Mesendoderm (in vitro differentiated cells): ENCODE results near the gene VOPP1.

ENCODE experiments used
- DNase-seq: peaks from one replicate; pipeline ENCODE4 v3.0.0; 2013
- H2AK5ac ChIP-seq: 2 replicates; pipeline ENCODE4 v1.6.1; 2013; ENCODE audit warnings: low read length, inconsistent platforms
- H2BK120ac ChIP-seq: 2 replicates; pipeline ENCODE4 v1.6.1; 2013; ENCODE audit warnings: low read depth, mild to moderate bottlenecking, low read length, moderate library complexity, mixed read lengths
- H2BK15ac ChIP-seq: replicated peaks from 2 replicates; pipeline ENCODE4 v1.6.1; 2013; ENCODE audit warnings: low read depth, mild to moderate bottlenecking, moderate library complexity
- H2BK5ac ChIP-seq: 2 replicates; pipeline ENCODE4 v1.6.1; 2013; ENCODE audit warnings: low read length, inconsistent platforms
- H3K18ac ChIP-seq: 2 replicates; pipeline ENCODE4 v1.6.1; 2013; ENCODE audit warnings: mild to moderate bottlenecking, low read length, mixed read lengths
- H3K23ac ChIP-seq: one replicate; pipeline ENCODE4 v1.6.1; 2013; ENCODE audit warnings: low read length
- H3K27ac ChIP-seq: 2 replicates; pipeline ENCODE4 v1.5.1; 2013; ENCODE audit warnings: low read depth, mild to moderate bottlenecking, inconsistent platforms, low read length, moderate library complexity
- H3K27me3 ChIP-seq: 2 replicates; pipeline ENCODE4 v1.6.1; 2013; ENCODE audit warnings: low read length, control low read depth, mild to moderate bottlenecking, inconsistent platforms; ENCODE audit not compliant: insufficient read depth, poor library complexity
- H3K36me3 ChIP-seq: 2 replicates; pipeline ENCODE4 v1.6.1; 2013; ENCODE audit warnings: low read length, inconsistent platforms; ENCODE audit not compliant: control insufficient read depth, insufficient read depth
- H3K4ac ChIP-seq: one replicate; pipeline ENCODE4 v1.6.1; 2013; ENCODE audit warnings: low read depth, mild to moderate bottlenecking, low read length, moderate library complexity
- H3K4me1 ChIP-seq: 2 replicates; pipeline ENCODE4 v1.6.1; 2013; ENCODE audit warnings: low read depth, low read length, inconsistent platforms; ENCODE audit not compliant: control insufficient read depth
- H3K4me2 ChIP-seq: 2 replicates; pipeline ENCODE4 v1.6.1; 2013; ENCODE audit warnings: low read length
- H3K4me3 ChIP-seq: 2 replicates; pipeline ENCODE4 v1.5.1; 2013; ENCODE audit warnings: mild to moderate bottlenecking, low read length
- H3K56ac ChIP-seq: one replicate; pipeline ENCODE4 v1.6.1; 2013; ENCODE audit warnings: low read length
- H3K79me1 ChIP-seq: 2 replicates; pipeline ENCODE4 v1.6.1; 2013; ENCODE audit warnings: low read length, inconsistent platforms
- H3K79me2 ChIP-seq: 2 replicates; pipeline ENCODE4 v1.6.1; 2013; ENCODE audit warnings: mild to moderate bottlenecking, low read length; ENCODE audit not compliant: control insufficient read depth, insufficient read depth
- H3K9ac ChIP-seq: 2 replicates; pipeline ENCODE4 v1.6.1; 2013; ENCODE audit warnings: low read length, inconsistent platforms
- H4K5ac ChIP-seq: one replicate; pipeline ENCODE4 v1.6.1; 2013; ENCODE audit warnings: low read length
- H4K8ac ChIP-seq: one replicate; pipeline ENCODE4 v1.6.1; 2013; ENCODE audit warnings: low read depth, mild to moderate bottlenecking, control low read depth, low read length, moderate library complexity
- WGBS: extraction: QIAGEN DNeasy Blood & Tissue Kit; methylation state at CpG from one replicate; pipeline ENCODE4 v1.1.7; 2013; ENCODE audit warnings: low lambda C conversion rate, missing lambda C conversion rate; ENCODE audit not compliant: insufficient coverage; ENCODE audit errors: extremely low coverage; 5-methylcytosine and 5-hydroxymethylcytosine counted together

VOPP1 gene

DNA sequence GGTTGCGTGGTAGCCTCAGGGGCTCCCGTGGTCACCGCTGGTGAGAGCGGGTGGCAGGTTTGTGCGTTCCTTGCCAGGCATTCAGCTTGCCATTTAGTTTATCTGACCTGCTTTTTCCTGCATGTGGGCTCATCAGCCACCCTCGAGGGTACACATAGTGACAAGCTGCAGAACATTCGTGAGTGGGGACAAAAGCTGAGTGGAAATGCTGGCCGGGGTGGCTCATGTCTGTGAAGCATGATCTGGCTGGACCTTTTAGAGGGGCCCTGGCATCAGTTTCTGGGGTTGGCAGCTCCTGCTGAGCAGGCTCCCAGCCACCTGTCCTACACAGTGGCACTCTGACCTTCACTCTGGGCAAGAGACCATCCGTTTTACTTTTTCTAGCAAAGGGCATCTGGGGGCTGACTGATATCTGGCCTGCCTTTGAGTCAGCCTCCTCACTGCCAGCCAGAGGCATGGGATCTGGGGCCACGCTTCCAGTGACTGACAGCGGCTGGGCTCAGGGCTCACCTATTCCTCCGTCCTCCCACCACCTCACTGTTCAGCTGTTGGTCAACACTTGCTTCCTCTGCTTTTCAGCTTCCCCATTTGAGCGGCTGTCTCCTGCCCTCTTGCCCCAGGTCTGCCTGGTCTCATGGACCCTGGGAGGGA lies 132.1 kb downstream of the VOPP1 start:
- DNase-seq = no peak
- H3K36me3 ChIP-seq = no peaks in the 10 kb centered on the region
- H2BK5ac ChIP-seq = no peak overlapping the region
- H3K4ac ChIP-seq = no peak overlapping the region
- no peak overlapping the region for H3K27ac ChIP-seq
- H2BK120ac ChIP-seq = no peak overlapping the region
- no peak overlapping the region for H3K23ac ChIP-seq
- H4K8ac ChIP-seq = no peak overlapping the region
- no peaks in the 10 kb centered on the region for H3K79me1 ChIP-seq
- H3K4me1 ChIP-seq = no peaks in the 10 kb centered on the region
- H3K79me2 ChIP-seq = no peaks in the 10 kb centered on the region
- no peak overlapping the region for H3K56ac ChIP-seq
- H3K27me3 ChIP-seq = no peaks in the 10 kb centered on the region
- H2BK15ac ChIP-seq = no peak overlapping the region
- no peak overlapping the region for H2AK5ac ChIP-seq
- H4K5ac ChIP-seq = no peak overlapping the region
- WGBS = no CpG with 5 or more reads among the region's 13 CpGs
- no peak overlapping the region for H3K18ac ChIP-seq
- H3K9ac ChIP-seq = no peak overlapping the region
- H3K4me2 ChIP-seq = no peak overlapping the region
- H3K4me3 ChIP-seq = no peak overlapping the region

DNA sequence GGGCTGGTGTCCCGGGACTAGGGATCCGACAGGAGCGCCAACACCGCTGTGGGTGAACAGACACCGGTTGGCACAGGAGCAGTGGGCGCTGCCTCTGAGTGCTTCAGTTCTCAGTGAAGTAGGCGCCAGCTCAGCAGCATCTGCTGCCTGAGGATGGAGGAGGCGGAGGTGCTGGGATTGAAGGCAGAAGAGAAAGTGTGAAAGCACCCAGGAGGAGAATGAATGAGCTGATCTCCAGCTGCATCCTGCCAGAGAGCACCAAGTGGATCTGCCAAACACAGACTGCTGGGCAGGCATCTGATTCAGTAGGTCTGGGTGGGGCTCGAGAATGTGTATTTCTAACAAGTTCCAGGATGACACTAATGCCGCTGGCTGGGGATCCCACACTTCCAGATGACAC lies 132.7 kb downstream of the VOPP1 start:
- H3K4me1 ChIP-seq = no peaks in the 10 kb centered on the region
- H3K18ac ChIP-seq = no peak overlapping the region
- H3K4ac ChIP-seq = no peak overlapping the region
- no peaks in the 10 kb centered on the region for H3K79me2 ChIP-seq
- H3K4me2 ChIP-seq = no peak overlapping the region
- DNase-seq = peak; percentile 49
- H3K56ac ChIP-seq = no peak overlapping the region
- H3K23ac ChIP-seq = no peak overlapping the region
- no peak overlapping the region for H2AK5ac ChIP-seq
- no peak overlapping the region for H2BK120ac ChIP-seq
- H4K8ac ChIP-seq = no peak overlapping the region
- H3K9ac ChIP-seq = no peak overlapping the region
- no peaks in the 10 kb centered on the region for H3K79me1 ChIP-seq
- no peak overlapping the region for H2BK15ac ChIP-seq
- H3K27ac ChIP-seq = no peak overlapping the region
- H2BK5ac ChIP-seq = no peak overlapping the region
- no peak overlapping the region for H3K4me3 ChIP-seq
- no peaks in the 10 kb centered on the region for H3K36me3 ChIP-seq
- WGBS = no CpG with 5 or more reads among the region's 10 CpGs
- no peaks in the 10 kb centered on the region for H3K27me3 ChIP-seq
- no peak overlapping the region for H4K5ac ChIP-seq

DNA sequence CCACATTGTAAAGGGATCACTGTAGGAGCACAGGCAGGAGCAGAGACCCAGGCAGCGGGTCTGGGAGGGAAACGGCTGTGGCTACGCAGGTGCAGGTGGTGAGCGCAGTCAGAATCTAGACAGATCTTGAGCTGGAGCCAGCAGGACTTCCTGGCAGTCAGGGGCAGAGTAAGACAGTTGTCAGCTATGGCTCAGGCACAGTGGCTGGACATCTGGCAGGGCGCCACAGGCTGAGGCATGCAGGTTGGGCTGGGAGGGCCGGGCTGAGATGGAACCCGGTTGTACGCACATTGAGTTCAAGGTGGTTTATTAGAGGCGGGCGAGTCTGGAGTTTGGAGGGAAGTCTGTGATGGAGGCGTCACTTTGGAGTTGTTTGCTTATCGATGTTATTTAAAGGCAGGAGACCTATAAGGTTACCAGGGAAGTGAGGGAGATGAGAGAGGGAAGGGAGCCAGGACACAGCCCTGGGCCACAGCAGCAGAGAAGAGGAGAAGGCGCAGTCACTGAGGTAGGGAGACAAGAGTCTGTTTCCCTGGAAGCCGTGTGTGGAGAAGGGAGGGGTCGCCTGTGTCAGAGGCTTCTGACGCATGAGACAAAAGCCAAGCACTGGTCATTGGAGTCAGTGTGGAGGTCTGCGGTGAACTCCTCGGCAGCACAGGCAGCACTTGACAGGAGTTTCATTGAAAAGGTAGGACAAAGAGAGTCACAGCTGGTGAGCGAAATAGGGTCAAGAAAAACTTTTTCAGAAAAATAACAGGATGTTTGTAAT lies 133.4 kb downstream of the VOPP1 start:
- Histone ChIP-seq H3K4me3 (no peak overlapping the region), H3K9ac (no peak overlapping the region), H3K4ac (no peak overlapping the region), H3K4me1 (no peaks in the 10 kb centered on the region), H3K27ac (no peak overlapping the region), H2BK15ac (no peak overlapping the region), H3K79me1 (no peaks in the 10 kb centered on the region), H2BK120ac (no peak overlapping the region), H4K8ac (no peak overlapping the region), H3K27me3 (no peaks in the 10 kb centered on the region), H3K4me2 (no peak overlapping the region), H3K23ac (no peak overlapping the region), H4K5ac (no peak overlapping the region), H3K18ac (no peak overlapping the region), H2BK5ac (no peak overlapping the region), H3K36me3 (no peaks in the 10 kb centered on the region), H2AK5ac (no peak overlapping the region), H3K56ac (no peak overlapping the region), H3K79me2 (no peaks in the 10 kb centered on the region)
- no CpG with 5 or more reads among the region's 19 CpGs for WGBS
- no peak for DNase-seq

DNA sequence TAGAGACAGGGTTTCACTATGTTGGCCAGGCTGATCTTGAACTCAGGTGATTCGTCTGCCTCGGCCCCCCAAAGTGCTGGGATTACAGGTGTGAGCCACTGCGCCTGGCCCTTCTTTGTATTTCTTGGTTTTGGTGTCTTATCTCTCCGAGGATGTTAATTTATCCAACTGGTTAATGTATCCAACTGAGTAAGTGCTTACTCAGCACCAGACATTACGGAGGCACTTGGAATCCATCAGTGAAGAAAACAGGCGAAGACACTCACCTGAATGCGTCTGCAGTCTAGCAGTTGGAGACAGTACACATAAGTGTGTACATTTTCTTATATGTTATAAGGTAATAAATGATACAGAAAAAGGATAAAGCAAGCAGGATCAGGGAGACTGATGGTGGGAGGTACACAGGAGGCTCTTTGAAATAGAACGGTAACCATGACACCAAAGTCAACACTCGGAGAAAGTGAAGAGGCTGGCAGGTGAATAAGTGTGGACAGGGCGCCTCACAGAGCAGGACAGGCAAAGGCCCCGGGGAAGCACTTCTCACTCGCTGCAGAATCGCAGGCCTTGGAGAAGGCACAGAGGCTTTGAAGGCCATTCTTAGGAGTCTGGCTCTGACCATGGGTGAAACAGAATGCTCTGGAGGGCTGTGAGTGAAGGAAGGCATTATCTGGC lies 134.1 kb downstream of the VOPP1 start:
- no peaks in the 10 kb centered on the region for H3K27me3 ChIP-seq

DNA sequence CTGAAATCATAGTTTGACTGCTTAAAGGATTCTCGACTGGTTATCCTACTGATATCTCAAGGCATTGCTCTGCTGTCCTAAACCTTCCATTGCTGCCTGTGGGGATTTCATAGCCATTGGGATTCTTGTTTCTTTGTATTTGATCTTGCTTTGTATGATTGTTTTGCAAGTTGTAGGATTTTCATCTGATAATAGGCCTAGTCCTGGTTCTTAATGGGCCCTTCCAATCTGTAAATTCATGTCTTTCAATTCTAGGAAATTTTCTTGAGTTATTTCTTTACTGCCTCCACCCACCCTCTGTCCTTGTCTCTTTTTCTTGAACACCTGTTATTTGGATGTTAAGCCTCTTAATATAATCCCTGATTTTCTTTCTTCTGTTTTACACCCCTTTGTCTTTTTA lies 134.9 kb downstream of the VOPP1 start:
- H3K56ac ChIP-seq = no peak overlapping the region
- H2BK15ac ChIP-seq = no peak overlapping the region
- no peak overlapping the region for H4K8ac ChIP-seq
- no peaks in the 10 kb centered on the region for H3K79me2 ChIP-seq
- no peak overlapping the region for H3K4me3 ChIP-seq
- no peak overlapping the region for H4K5ac ChIP-seq
- no peaks in the 10 kb centered on the region for H3K4me1 ChIP-seq
- WGBS = no CpG with 5 or more reads among the region's 1 CpG
- H2BK5ac ChIP-seq = no peak overlapping the region
- no peak overlapping the region for H3K9ac ChIP-seq
- no peak overlapping the region for H3K4ac ChIP-seq
- no peak overlapping the region for H2AK5ac ChIP-seq
- no peak overlapping the region for H3K18ac ChIP-seq
- no peak overlapping the region for H3K23ac ChIP-seq
- DNase-seq = no peak
- no peaks in the 10 kb centered on the region for H3K27me3 ChIP-seq
- H3K79me1 ChIP-seq = no peaks in the 10 kb centered on the region
- no peak overlapping the region for H3K4me2 ChIP-seq
- H3K27ac ChIP-seq = no peak overlapping the region
- no peak overlapping the region for H2BK120ac ChIP-seq
- no peaks in the 10 kb centered on the region for H3K36me3 ChIP-seq

More for the DNA sequence above, 134.1 kb downstream of the VOPP1 start:
- no peak overlapping the region for H3K56ac ChIP-seq
- no peaks in the 10 kb centered on the region for H3K79me2 ChIP-seq
- no peak overlapping the region for H2BK120ac ChIP-seq
- no peak overlapping the region for H2BK15ac ChIP-seq
- no peak overlapping the region for H3K4me2 ChIP-seq
- H3K9ac ChIP-seq = no peak overlapping the region
- no CpG with 5 or more reads among the region's 13 CpGs for WGBS
- H4K5ac ChIP-seq = no peak overlapping the region
- no peaks in the 10 kb centered on the region for H3K4me1 ChIP-seq
- no peaks in the 10 kb centered on the region for H3K36me3 ChIP-seq
- H4K8ac ChIP-seq = no peak overlapping the region
- H3K23ac ChIP-seq = no peak overlapping the region
- H2BK5ac ChIP-seq = no peak overlapping the region
- DNase-seq = peak; percentile 26
- no peak overlapping the region for H3K18ac ChIP-seq
- no peak overlapping the region for H3K4me3 ChIP-seq
- H3K27ac ChIP-seq = no peak overlapping the region
- H2AK5ac ChIP-seq = no peak overlapping the region
- no peak overlapping the region for H3K4ac ChIP-seq
- H3K79me1 ChIP-seq = no peaks in the 10 kb centered on the region
